ENCODE data around the gene ADAMTSL3.
"Not testable (repeated sequence)": the region's sequence is repeated elsewhere in the genome, so short reads cannot be mapped to it uniquely, and the experiment has no call there.

The ADAMTSL3 gene

DNA sequence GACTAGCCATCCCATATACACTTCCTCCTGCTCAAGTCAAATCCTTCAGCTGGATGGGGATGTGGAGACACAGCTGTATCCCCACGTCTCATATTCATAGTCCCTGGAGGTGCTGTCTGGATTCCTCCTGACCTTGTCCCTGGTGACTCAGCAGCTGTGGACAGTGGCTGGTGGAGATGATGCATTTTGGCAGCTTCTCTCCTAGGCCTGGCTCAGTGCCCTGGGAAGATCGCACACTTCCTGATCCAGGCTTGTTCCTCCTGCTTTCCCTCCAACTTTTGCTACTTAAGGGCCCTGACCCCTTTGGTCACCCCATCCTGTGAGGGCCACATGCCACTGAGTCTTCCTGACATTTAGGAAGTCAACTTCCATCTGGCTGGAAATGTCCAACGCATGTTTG is 44.4 kb downstream of the ADAMTSL3 start:
- Histone ChIP-seq H2AFZ (ENCODE audit: low read depth, low read length, severe bottlenecking) (no peak overlapping the region), H4K20me1 (ENCODE audit: low read depth, low read length) (no peaks in the 10 kb centered on the region), H3K9me3 (ENCODE audit: insufficient read depth, low read length) (no peaks in the 10 kb centered on the region), H3K9ac (ENCODE audit: low read length) (no peak overlapping the region), H3K79me2 (ENCODE audit: insufficient read depth, low read length) (no peaks in the 10 kb centered on the region), H3F3A (ENCODE audit: insufficient read depth) (no peaks in the 10 kb centered on the region), H3K36me3 (ENCODE audit: low read length) (no peaks in the 10 kb centered on the region), H3K4me2 (ENCODE audit: low read depth, low read length, poor library complexity, severe bottlenecking) (no peak overlapping the region), H3K4me3 (ENCODE audit: insufficient read depth, low read length, poor library complexity, severe bottlenecking) (no peak overlapping the region), H3K27me3 (ENCODE audit: low read length) (no peaks in the 10 kb centered on the region), H3K9me2 (replicated peaks; ENCODE audit: insufficient read depth, low read length) (no peaks in the 10 kb centered on the region), H3K27ac (ENCODE audit: low read depth, low read length) (no peak overlapping the region)
- TF ChIP-seq EZH2phosphoT487 (conservative IDR thresholded peaks at IDR 0.05; ENCODE audit: low read length) (no peak), CTCF (IDR thresholded peaks at IDR 0.05; ENCODE audit: insufficient read depth, low read length, poor library complexity, severe bottlenecking) (no peak)

DNA sequence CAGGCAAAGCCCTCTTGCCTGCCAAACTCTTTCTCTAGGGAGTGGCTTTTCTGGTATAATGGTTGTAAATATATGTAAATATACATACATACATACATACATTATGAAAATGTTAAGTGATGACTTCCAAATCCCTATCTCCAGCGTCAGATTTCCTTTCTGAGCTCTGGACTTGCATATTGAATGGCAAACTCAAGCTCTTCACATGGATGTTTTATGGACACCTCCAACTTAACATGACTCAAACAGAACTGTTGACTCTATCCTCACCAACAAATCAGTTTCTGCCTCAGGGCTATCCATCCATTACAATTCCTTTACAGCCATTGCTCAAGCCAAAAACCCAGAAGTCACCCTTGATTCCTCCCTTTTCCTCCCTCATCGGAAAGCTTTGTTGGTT is 45.1 kb downstream of the ADAMTSL3 start:
- no peak overlapping the region for H3K27ac ChIP-seq (ENCODE audit: low read depth, low read length)
- no peaks in the 10 kb centered on the region for H4K20me1 ChIP-seq (ENCODE audit: low read depth, low read length)
- no peaks in the 10 kb centered on the region for H3F3A ChIP-seq (ENCODE audit: insufficient read depth)
- no peaks in the 10 kb centered on the region for H3K9me3 ChIP-seq (ENCODE audit: insufficient read depth, low read length)
- no peaks in the 10 kb centered on the region for H3K36me3 ChIP-seq (ENCODE audit: low read length)
- no peaks in the 10 kb centered on the region for H3K27me3 ChIP-seq (ENCODE audit: low read length)
- H3K9ac ChIP-seq (ENCODE audit: low read length) = no peak overlapping the region
- H3K4me3 ChIP-seq (ENCODE audit: insufficient read depth, low read length, poor library complexity, severe bottlenecking) = no peak overlapping the region
- H2AFZ ChIP-seq (ENCODE audit: low read depth, low read length, severe bottlenecking) = no peak overlapping the region
- H3K4me2 ChIP-seq (ENCODE audit: low read depth, low read length, poor library complexity, severe bottlenecking) = no peak overlapping the region
- TF ChIP-seq EZH2phosphoT487 (conservative IDR thresholded peaks at IDR 0.05; ENCODE audit: low read length) = no peak
- no peak for TF ChIP-seq CTCF (IDR thresholded peaks at IDR 0.05; ENCODE audit: insufficient read depth, low read length, poor library complexity, severe bottlenecking)
- no peaks in the 10 kb centered on the region for H3K79me2 ChIP-seq (ENCODE audit: insufficient read depth, low read length)
- H3K9me2 ChIP-seq (replicated peaks; ENCODE audit: insufficient read depth, low read length) = no peaks in the 10 kb centered on the region

GRCh38 chr15:83700082-83700481 is 46.2 kb downstream of the ADAMTSL3 start:
- Histone ChIP-seq H3K79me2 (ENCODE audit: insufficient read depth, low read length) (no peaks in the 10 kb centered on the region), H4K20me1 (ENCODE audit: low read depth, low read length) (no peaks in the 10 kb centered on the region), H3K27ac (ENCODE audit: low read depth, low read length) (no peak overlapping the region), H3K4me2 (ENCODE audit: low read depth, low read length, poor library complexity, severe bottlenecking) (no peak overlapping the region), H3K4me3 (ENCODE audit: insufficient read depth, low read length, poor library complexity, severe bottlenecking) (no peak overlapping the region), H3K9ac (ENCODE audit: low read length) (no peak overlapping the region), H2AFZ (ENCODE audit: low read depth, low read length, severe bottlenecking) (no peak overlapping the region), H3K36me3 (ENCODE audit: low read length) (no peaks in the 10 kb centered on the region), H3F3A (ENCODE audit: insufficient read depth) (no peaks in the 10 kb centered on the region), H3K27me3 (ENCODE audit: low read length) (no peaks in the 10 kb centered on the region), H3K9me2 (replicated peaks; ENCODE audit: insufficient read depth, low read length) (no peaks in the 10 kb centered on the region), H3K9me3 (ENCODE audit: insufficient read depth, low read length) (no peaks in the 10 kb centered on the region)
- TF ChIP-seq CTCF (IDR thresholded peaks at IDR 0.05; ENCODE audit: insufficient read depth, low read length, poor library complexity, severe bottlenecking) (no peak), EZH2phosphoT487 (conservative IDR thresholded peaks at IDR 0.05; ENCODE audit: low read length) (no peak)

GRCh38 chr15:83702314-83702713 is 48.4 kb downstream of the ADAMTSL3 start:
- not testable (repeated sequence) for H3K9ac ChIP-seq (ENCODE audit: low read length); H2AFZ ChIP-seq (ENCODE audit: low read depth, low read length, severe bottlenecking); H3K4me3 ChIP-seq (ENCODE audit: insufficient read depth, low read length, poor library complexity, severe bottlenecking); H3K27me3 ChIP-seq (ENCODE audit: low read length); H3K4me2 ChIP-seq (ENCODE audit: low read depth, low read length, poor library complexity, severe bottlenecking); H3K36me3 ChIP-seq (ENCODE audit: low read length); H3K9me2 ChIP-seq (replicated peaks; ENCODE audit: insufficient read depth, low read length); H3F3A ChIP-seq (ENCODE audit: insufficient read depth); H4K20me1 ChIP-seq (ENCODE audit: low read depth, low read length); H3K79me2 ChIP-seq (ENCODE audit: insufficient read depth, low read length); H3K27ac ChIP-seq (ENCODE audit: low read depth, low read length); H3K9me3 ChIP-seq (ENCODE audit: insufficient read depth, low read length)

Measured in SU-DHL-6 (cell line).